PC-3 (cell line): ENCODE results near the gene IMPDH1. TPM values are rescaled to one million over a fixed set of nuclear protein-coding genes. Genes with fewer than 3 reads are reported as not detected.

Experiments
- ATAC-seq: fragments of 200-7000 bp; cut with Tn5 transposase; 2 replicates; pipeline ENCODE4 v1.9.1; 2020; ENCODE audit warnings: mild to moderate bottlenecking, moderate library complexity
- BruUV-seq: library from RNA; stranded (reverse); fragments of 400-500 nt; replicated peaks from 2 replicates; lab custom pipeline; 2021; lab: Mats Ljungman, UMichigan
- CTCF ChIA-PET: fragments of 300-600 bp; sonication (Branson Sonifier 250); formaldehyde crosslinking; loops from one replicate; lab custom pipeline; 2022; ENCODE audit warnings: antibody characterized with exemption; lab: Charles Lee
- POLR2A ChIA-PET: fragments of 300-600 bp; sonication (Branson Sonifier 250); formaldehyde crosslinking; loops from one replicate; lab custom pipeline; 2022; ENCODE audit warnings: antibody characterized with exemption; ENCODE audit not compliant: unreplicated experiment; lab: Charles Lee
- DNase-seq: peaks from one replicate; pipeline ENCODE4 v3.0.0-alpha.2; 2015
- H2AFZ ChIP-seq: fragments of 300-600 bp; sonication (generic); 2 replicates; pipeline ENCODE4 v1.6.0; 2016; ENCODE audit warnings: antibody characterized with exemption, low read length
- H3F3A ChIP-seq: fragments of 300-600 bp; sonication (generic); one replicate; pipeline ENCODE4 v1.6.0; 2017; ENCODE audit warnings: antibody characterized with exemption, low read length, control low read depth, mild to moderate bottlenecking; ENCODE audit not compliant: unreplicated experiment
- H3K27ac ChIP-seq: fragments of 300-600 bp; sonication (generic); 2 replicates; pipeline ENCODE4 v1.5.1; 2016; ENCODE audit warnings: mild to moderate bottlenecking, low read length
- H3K27me3 ChIP-seq: fragments of 300-600 bp; sonication (generic); 2 replicates; pipeline ENCODE4 v1.6.1; 2016; ENCODE audit warnings: low read length, mixed read lengths
- H3K36me3 ChIP-seq: fragments of 300-600 bp; sonication (generic); 2 replicates; pipeline ENCODE4 v1.6.1; 2016; ENCODE audit warnings: low read depth, mixed run types, low read length, mixed read lengths
- H3K4me1 ChIP-seq: fragments of 300-600 bp; sonication (generic); 2 replicates; pipeline ENCODE4 v1.5.1; 2016; ENCODE audit warnings: low read length; ENCODE audit not compliant: insufficient read depth
- H3K4me2 ChIP-seq: fragments of 300-600 bp; sonication (generic); 2 replicates; pipeline ENCODE4 v1.6.0; 2016; ENCODE audit warnings: low read length
- H3K4me3 ChIP-seq: fragments of 300-600 bp; sonication (generic); 2 replicates; pipeline ENCODE4 v1.5.1; 2016; ENCODE audit warnings: mild to moderate bottlenecking, low read length, mixed read lengths
- H3K79me2 ChIP-seq: fragments of 300-600 bp; sonication (generic); 2 replicates; pipeline ENCODE4 v1.6.1; 2017; ENCODE audit warnings: low read length, mixed read lengths
- H3K9ac ChIP-seq: fragments of 300-600 bp; sonication (generic); 2 replicates; pipeline ENCODE4 v1.6.0; 2016; ENCODE audit warnings: mild to moderate bottlenecking, low read length
- H3K9me2 ChIP-seq: fragments of 300-600 bp; sonication (generic); replicated peaks from 2 replicates; pipeline ENCODE4 v1.6.1; 2016; ENCODE audit warnings: mixed run types, low read length, mixed read lengths
- H3K9me3 ChIP-seq: fragments of 300-600 bp; sonication (generic); 2 replicates; pipeline ENCODE4 v1.6.1; 2016; ENCODE audit warnings: low read length, mixed read lengths
- H4K20me1 ChIP-seq: fragments of 300-600 bp; sonication (generic); 2 replicates; pipeline ENCODE4 v1.6.1; 2016; ENCODE audit warnings: low read length, mixed read lengths
- EZH2 ChIP-seq: fragments of 300-600 bp; sonication (generic); IDR thresholded peaks from one replicate; pipeline ENCODE4 v1.6.1; 2017; ENCODE audit warnings: antibody characterized with exemption, mild to moderate bottlenecking, low read length; ENCODE audit not compliant: unreplicated experiment
- EZH2phosphoT487 ChIP-seq: fragments of 300-600 bp; sonication (generic); IDR thresholded peaks from 2 replicates; pipeline ENCODE4 v1.6.1; 2018; ENCODE audit warnings: mild to moderate bottlenecking, antibody characterized with exemption, low read length, borderline replicate concordance
- intact Hi-C: fragments of 100-400 bp; cut with micrococcal nuclease; formaldehyde crosslinking; loops from 2 replicates; pipeline ENCODE4 v1.9.0; 2023
- total RNA-seq: library from RNA; depleted of rRNA; stranded (reverse); fragments of >200 nt; gene quantifications from 2 replicates; pipeline ENCODE4 v1.2.3, GENCODE V29; 2014
- TF ChIP-seq, protein P1 (sequence below): fragments of 300-600 bp; sonication (generic); conservative IDR thresholded peaks from 2 replicates; pipeline ENCODE4 v1.5.1; 2017; ENCODE audit warnings: antibody characterized with exemption, low read depth, mild to moderate bottlenecking, low read length

The IMPDH1 gene
- total RNA-seq, 1 experiment from 2014 or later: 128 TPM

DNA sequence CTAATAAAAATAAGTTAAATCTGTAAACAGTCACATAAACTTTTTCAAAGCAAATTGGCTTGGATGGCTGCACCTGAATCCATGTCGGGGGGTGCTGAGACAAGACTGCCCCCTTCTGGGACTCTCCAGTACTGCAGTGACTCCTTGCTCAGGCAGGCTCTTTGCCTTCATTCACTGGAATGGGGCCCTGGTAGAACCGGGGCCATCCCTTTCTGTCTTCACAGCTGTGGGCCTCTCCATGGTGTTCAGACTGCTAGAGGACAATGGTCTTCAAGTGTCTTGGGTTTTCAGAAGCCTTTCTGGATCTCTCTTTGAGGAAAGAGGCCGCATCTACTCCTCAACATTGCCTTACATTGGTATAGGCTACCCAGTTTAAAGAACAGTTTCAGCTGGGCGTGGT, 16.1 kb upstream of the IMPDH1 start:
- Histone ChIP-seq H3K9me3 (no peaks in the 10 kb centered on the region), H3K9ac (no peak overlapping the region), H3K9me2 (no peaks in the 10 kb centered on the region), H3K27ac (no peak overlapping the region), H3K36me3 (no peaks in the 10 kb centered on the region; the same call in 1 of the 2 replicates), H2AFZ (peak overlapping the region; percentile 25; the same call in 1 of the 2 replicates), H3K27me3 (no peaks in the 10 kb centered on the region), H3K4me1 (peaks cover 8% of the 10 kb centered on the region), H3K4me2 (no peak overlapping the region), H3K4me3 (no peak overlapping the region), H3K79me2 (no peaks in the 10 kb centered on the region), H3F3A (no peaks in the 10 kb centered on the region), H4K20me1 (no peaks in the 10 kb centered on the region)
- ChIA-PET POLR2A (no interaction called here), CTCF (interaction anchor here (1.0 to 4.4 kb wide), 2 partner anchors 26 to 35 kb away, joined by 8 to 65 read pairs; no protein-coding TSS in a partner anchor)
- TF ChIP-seq, protein P1, sequence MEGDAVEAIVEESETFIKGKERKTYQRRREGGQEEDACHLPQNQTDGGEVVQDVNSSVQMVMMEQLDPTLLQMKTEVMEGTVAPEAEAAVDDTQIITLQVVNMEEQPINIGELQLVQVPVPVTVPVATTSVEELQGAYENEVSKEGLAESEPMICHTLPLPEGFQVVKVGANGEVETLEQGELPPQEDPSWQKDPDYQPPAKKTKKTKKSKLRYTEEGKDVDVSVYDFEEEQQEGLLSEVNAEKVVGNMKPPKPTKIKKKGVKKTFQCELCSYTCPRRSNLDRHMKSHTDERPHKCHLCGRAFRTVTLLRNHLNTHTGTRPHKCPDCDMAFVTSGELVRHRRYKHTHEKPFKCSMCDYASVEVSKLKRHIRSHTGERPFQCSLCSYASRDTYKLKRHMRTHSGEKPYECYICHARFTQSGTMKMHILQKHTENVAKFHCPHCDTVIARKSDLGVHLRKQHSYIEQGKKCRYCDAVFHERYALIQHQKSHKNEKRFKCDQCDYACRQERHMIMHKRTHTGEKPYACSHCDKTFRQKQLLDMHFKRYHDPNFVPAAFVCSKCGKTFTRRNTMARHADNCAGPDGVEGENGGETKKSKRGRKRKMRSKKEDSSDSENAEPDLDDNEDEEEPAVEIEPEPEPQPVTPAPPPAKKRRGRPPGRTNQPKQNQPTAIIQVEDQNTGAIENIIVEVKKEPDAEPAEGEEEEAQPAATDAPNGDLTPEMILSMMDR: peak; percentile 87
- no peak for TF ChIP-seq EZH2phosphoT487
- intact Hi-C loops: loop anchor here (1.0 kb wide), 2 partner anchors 28 to 79 kb away; no protein-coding TSS in a partner anchor
- ATAC-seq (peak; percentile 57), DNase-seq (peak; percentile 73)
- BruUV-seq: no TSS peak

DNA sequence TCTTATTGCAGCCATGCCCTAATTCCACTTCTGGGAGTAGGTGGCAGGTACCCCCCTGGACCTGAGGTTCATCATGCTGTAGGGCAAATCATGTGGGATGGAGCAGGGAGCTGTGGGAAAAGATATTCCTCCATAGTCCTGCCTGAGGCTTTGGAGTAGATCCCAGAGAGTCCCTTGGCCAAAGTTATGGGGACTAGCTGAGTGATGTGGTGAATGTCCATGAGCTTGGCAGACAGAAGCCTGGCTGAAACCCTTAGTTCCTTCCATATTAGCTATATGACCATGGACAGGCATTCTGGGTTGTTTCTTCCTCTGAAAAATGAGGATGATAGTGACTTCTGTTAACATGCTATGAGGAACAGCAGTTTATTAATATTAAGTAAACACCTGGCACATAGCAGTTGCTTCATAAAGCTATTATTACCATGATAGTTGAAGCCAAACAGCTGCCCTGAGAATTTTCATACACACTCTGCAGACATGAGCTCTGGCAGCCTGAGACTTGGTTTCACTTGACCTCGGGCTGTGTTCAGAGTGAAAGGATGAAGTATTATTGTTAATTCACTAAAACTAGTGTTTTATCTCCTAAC, 15.0 kb upstream of the IMPDH1 start:
- H3K9me3 ChIP-seq: no peaks in the 10 kb centered on the region
- no TSS peak for BruUV-seq
- TF ChIP-seq EZH2: no peak
- no peak for TF ChIP-seq EZH2phosphoT487
- TF ChIP-seq, protein P1: no peak
- H3K79me2 ChIP-seq: no peaks in the 10 kb centered on the region
- ATAC-seq (no peak), DNase-seq (no peak)
- ChIA-PET CTCF (interaction anchor here (0.6 to 4.4 kb wide), 2 partner anchors 10 to 36 kb away, joined by 6 to 65 read pairs; no protein-coding TSS in a partner anchor), POLR2A (no interaction called here)
- H3F3A ChIP-seq: no peaks in the 10 kb centered on the region
- H3K27ac ChIP-seq: no peak overlapping the region
- H3K27me3 ChIP-seq: no peaks in the 10 kb centered on the region
- H3K4me3 ChIP-seq: no peak overlapping the region
- no peak overlapping the region for H3K4me2 ChIP-seq
- no peaks in the 10 kb centered on the region for H4K20me1 ChIP-seq
- H3K36me3 ChIP-seq: no peaks in the 10 kb centered on the region; the same call in 1 of the 2 replicates
- intact Hi-C loops: loop anchor here (1.0 kb wide), 2 partner anchors 26 to 77 kb away; no protein-coding TSS in a partner anchor
- no peak overlapping the region for H2AFZ ChIP-seq
- no peaks in the 10 kb centered on the region for H3K9me2 ChIP-seq
- H3K9ac ChIP-seq: no peak overlapping the region
- H3K4me1 ChIP-seq: peaks cover 4% of the 10 kb centered on the region

- Histone ChIP-seq H4K20me1 (no peaks in the 10 kb centered on the region), H3K4me1 (peaks cover 4% of the 10 kb centered on the region), H3K36me3 (no peaks in the 10 kb centered on the region; the same call in 1 of the 2 replicates), H3K27ac (no peak overlapping the region), H3K27me3 (no peaks in the 10 kb centered on the region), H3F3A (no peaks in the 10 kb centered on the region), H3K9ac (no peak overlapping the region), H3K79me2 (no peaks in the 10 kb centered on the region), H3K4me3 (no peak overlapping the region), H2AFZ (no peak overlapping the region), H3K4me2 (no peak overlapping the region), H3K9me3 (no peaks in the 10 kb centered on the region), H3K9me2 (no peaks in the 10 kb centered on the region)
- no peak for ATAC-seq
- ChIA-PET CTCF (no interaction called here), POLR2A (no interaction called here)
- no TSS peak for BruUV-seq
- TF ChIP-seq, protein P1: no peak
- no peak for TF ChIP-seq EZH2phosphoT487
- TF ChIP-seq EZH2: no peak
- no peak for DNase-seq
- intact Hi-C loops: no loop called here
Observed at GRCh38 chr7:128422842-128423241, 13.1 kb upstream of the IMPDH1 start.
